Measurements from ENCODE around the gene H2BW2. TPM values are rescaled to one million over a fixed set of nuclear protein-coding genes. Genes with fewer than 3 reads are reported as not detected.
"Not testable (repeated sequence)": the region's sequence is repeated elsewhere in the genome, so short reads cannot be mapped to it uniquely, and the experiment has no call there.

Gene H2BW2
- total RNA-seq, 5 donors from 2014 or later (not counting 1 experiment from before 2014, with no cell fraction given): not detected

GRCh38 chrX:104018126-104018525 is 21.6 kb upstream of the H2BW2 start:
- no peak for ATAC-seq (replicated peaks in 1 of 4)

GRCh38 chrX:104041003-104041402 is 1.2 kb downstream of the H2BW2 start:
- Mint-ChIP-seq H3K27ac (no peak overlapping the region), H3K9me3 (no peaks in the 10 kb centered on the region), H3K36me3 (no peaks in the 10 kb centered on the region), H3K4me1 (no peaks in the 10 kb centered on the region), H3K27me3 (peaks cover 12 to 52% of the 10 kb centered on the region in 2 donors), H3K4me3 (no peak overlapping the region)
- Histone ChIP-seq H3K36me3 (ENCODE audit: control insufficient read depth in 2 of 2, extremely low read depth in 1 of 2, insufficient read depth in 1 of 2, low read length in 1 of 2) (no peaks in the 10 kb centered on the region), H3K27me3 (replicated peaks in 1 of 2; ENCODE audit: control insufficient read depth in 2 of 2, extremely low read depth in 1 of 2, insufficient read depth in 2 of 2, low read length in 1 of 2) (peaks cover 0 to 2% of the 10 kb centered on the region in 2 experiments), H3K4me1 (ENCODE audit: control insufficient read depth in 1 of 2, extremely low read depth in 1 of 2, insufficient read depth in 2 of 2, low read length in 2 of 2) (no peaks in the 10 kb centered on the region), H3K9me3 (no peaks in the 10 kb centered on the region), H3K27ac (ENCODE audit: low read length) (no peak overlapping the region), H3K4me3 (ENCODE audit: control insufficient read depth in 1 of 2, extremely low read depth in 1 of 2, low read length in 1 of 2) (no peak overlapping the region)
- ATAC-seq (replicated peaks in 1 of 4) (no peak), DNase-seq (no peak)
- ChIA-PET CTCF (no interaction called here), POLR2A (no interaction called here)
- WGBS (ENCODE audit: insufficient coverage): no CpG with 5 or more reads among the region's 4 CpGs

More at GRCh38 chrX:104018126-104018525, 21.6 kb upstream of the H2BW2 start:
- H3K9me3 Mint-ChIP-seq: no peaks in the 10 kb centered on the region
- ChIA-PET CTCF (no interaction called here), POLR2A (no interaction called here)
- H3K27me3 Mint-ChIP-seq: peaks cover 3 to 26% of the 10 kb centered on the region in 2 donors
- Histone ChIP-seq H3K4me1 (ENCODE audit: control insufficient read depth in 1 of 2, extremely low read depth in 1 of 2, insufficient read depth in 2 of 2, low read length in 2 of 2) (no peaks in the 10 kb centered on the region), H3K9me3 (no peaks in the 10 kb centered on the region), H3K4me3 (ENCODE audit: control insufficient read depth in 1 of 2, extremely low read depth in 1 of 2, low read length in 1 of 2) (no peak overlapping the region), H3K36me3 (ENCODE audit: control insufficient read depth in 2 of 2, extremely low read depth in 1 of 2, insufficient read depth in 1 of 2, low read length in 1 of 2) (no peaks in the 10 kb centered on the region), H3K27me3 (replicated peaks in 1 of 2; ENCODE audit: control insufficient read depth in 2 of 2, extremely low read depth in 1 of 2, insufficient read depth in 2 of 2, low read length in 1 of 2) (no peaks in the 10 kb centered on the region), H3K27ac (ENCODE audit: low read length) (no peak overlapping the region)
- 76% methylated on average over 3 of the region's 11 CpGs for WGBS (ENCODE audit: insufficient coverage)
- H3K27ac Mint-ChIP-seq: no peak overlapping the region
- H3K4me1 Mint-ChIP-seq: no peaks in the 10 kb centered on the region
- H3K36me3 Mint-ChIP-seq: no peaks in the 10 kb centered on the region
- H3K4me3 Mint-ChIP-seq: no peak overlapping the region
- DNase-seq: no peak

DNA sequence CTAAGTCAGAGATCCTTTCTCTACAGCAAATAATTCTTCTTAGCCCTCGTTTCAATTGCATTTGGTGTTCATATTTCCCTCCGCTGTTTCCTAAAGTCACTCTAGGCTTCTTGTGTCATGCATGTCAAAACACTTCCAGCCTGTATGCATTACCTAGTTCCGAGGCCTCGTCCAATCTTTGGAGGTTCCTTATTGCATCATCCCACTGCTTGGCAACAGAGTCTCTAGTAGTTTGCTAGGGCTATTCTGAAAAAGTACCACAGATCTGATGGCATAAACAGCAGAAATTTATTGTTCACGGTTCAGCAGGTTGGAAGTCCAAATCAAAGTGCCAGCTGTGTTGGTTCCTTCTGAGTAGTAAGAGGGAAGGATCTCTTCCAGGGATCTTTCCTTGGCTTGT is 5.9 kb downstream of the H2BW2 start:
- no peaks in the 10 kb centered on the region for H3K4me1 Mint-ChIP-seq
- no peak for DNase-seq
- no peak overlapping the region for H3K27ac ChIP-seq (ENCODE audit: low read length)
- no peaks in the 10 kb centered on the region for H3K36me3 ChIP-seq (ENCODE audit: control insufficient read depth in 2 of 2, extremely low read depth in 1 of 2, insufficient read depth in 1 of 2, low read length in 1 of 2)
- no peaks in the 10 kb centered on the region for H3K9me3 Mint-ChIP-seq
- no peaks in the 10 kb centered on the region for H3K36me3 Mint-ChIP-seq
- H3K27ac Mint-ChIP-seq: no peak overlapping the region
- ChIA-PET POLR2A (no interaction called here), CTCF (no interaction called here)
- no peak overlapping the region for H3K4me3 ChIP-seq (ENCODE audit: control insufficient read depth in 1 of 2, extremely low read depth in 1 of 2, low read length in 1 of 2)
- ATAC-seq (replicated peaks in 1 of 4): no peak
- no peaks in the 10 kb centered on the region for H3K27me3 ChIP-seq (replicated peaks in 1 of 2; ENCODE audit: control insufficient read depth in 2 of 2, extremely low read depth in 1 of 2, insufficient read depth in 2 of 2, low read length in 1 of 2)
- H3K9me3 ChIP-seq: no peaks in the 10 kb centered on the region
- no peak overlapping the region for H3K4me3 Mint-ChIP-seq
- H3K4me1 ChIP-seq (ENCODE audit: control insufficient read depth in 1 of 2, extremely low read depth in 1 of 2, insufficient read depth in 2 of 2, low read length in 2 of 2): no peaks in the 10 kb centered on the region
- 80% methylated on average over 3 of the region's 5 CpGs for WGBS (ENCODE audit: insufficient coverage)
- peaks cover 10 to 43% of the 10 kb centered on the region in 2 donors for H3K27me3 Mint-ChIP-seq

DNA sequence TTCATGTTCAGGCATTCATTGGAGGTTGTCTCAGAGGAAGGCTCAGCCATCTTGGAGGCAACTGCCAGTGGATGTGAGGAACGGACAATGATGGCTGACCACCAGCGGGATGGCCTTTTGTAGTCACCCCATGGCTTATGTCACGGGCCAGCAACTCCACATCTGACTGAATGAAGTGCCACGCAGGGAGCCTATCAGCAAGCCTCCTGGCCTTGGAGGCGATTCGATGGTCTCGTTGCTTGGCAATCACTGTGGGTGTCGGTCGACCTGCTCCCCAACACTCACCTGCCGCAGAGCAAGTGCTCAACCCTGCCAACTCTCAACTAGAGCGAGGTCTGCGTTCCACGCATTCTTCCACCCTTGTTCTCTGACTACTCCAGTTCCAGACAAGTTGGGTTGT is 7.4 kb downstream of the H2BW2 start:
- Mint-ChIP-seq H3K27ac (no peak overlapping the region), H3K4me1 (no peaks in the 10 kb centered on the region), H3K4me3 (no peak overlapping the region), H3K36me3 (no peaks in the 10 kb centered on the region), H3K9me3 (no peaks in the 10 kb centered on the region), H3K27me3 (peaks cover 7 to 34% of the 10 kb centered on the region in 2 donors)
- 88% methylated on average over 8 of the region's 13 CpGs for WGBS (ENCODE audit: insufficient coverage)
- Histone ChIP-seq H3K27ac (ENCODE audit: low read length) (no peak overlapping the region), H3K4me1 (ENCODE audit: control insufficient read depth in 1 of 2, extremely low read depth in 1 of 2, insufficient read depth in 2 of 2, low read length in 2 of 2) (no peaks in the 10 kb centered on the region), H3K9me3 (no peaks in the 10 kb centered on the region), H3K27me3 (replicated peaks in 1 of 2; ENCODE audit: control insufficient read depth in 2 of 2, extremely low read depth in 1 of 2, insufficient read depth in 2 of 2, low read length in 1 of 2) (no peaks in the 10 kb centered on the region), H3K36me3 (ENCODE audit: control insufficient read depth in 2 of 2, extremely low read depth in 1 of 2, insufficient read depth in 1 of 2, low read length in 1 of 2) (no peaks in the 10 kb centered on the region), H3K4me3 (ENCODE audit: control insufficient read depth in 1 of 2, extremely low read depth in 1 of 2, low read length in 1 of 2) (no peak overlapping the region)
- DNase-seq (no peak), ATAC-seq (replicated peaks in 1 of 4) (no peak)
- CTCF ChIA-PET: no interaction called here
- POLR2A ChIA-PET: no interaction called here

DNA sequence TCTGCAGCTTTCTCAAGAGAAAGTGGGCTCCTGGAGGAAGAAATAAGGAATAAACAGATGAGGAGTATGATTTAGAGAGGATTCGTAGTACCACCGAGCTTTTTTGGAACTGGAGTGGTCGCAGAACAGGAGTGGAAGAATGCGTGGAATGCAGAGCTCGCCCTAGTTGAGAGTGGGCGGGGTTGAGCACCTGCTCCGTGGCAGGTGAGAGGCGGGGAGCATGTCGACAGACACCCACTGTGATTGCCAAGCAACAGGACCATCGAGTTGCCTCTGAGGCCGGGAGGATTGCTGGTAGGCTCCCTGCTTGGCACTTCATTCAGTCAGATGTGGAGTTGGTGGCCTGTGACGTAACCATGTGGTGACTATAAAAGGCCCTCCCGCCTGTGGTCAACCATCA is 15.2 kb downstream of the H2BW2 start:
- H3K4me1 Mint-ChIP-seq; DNase-seq; H3K27ac Mint-ChIP-seq; H3K9me3 ChIP-seq; H3K36me3 ChIP-seq (ENCODE audit: control insufficient read depth in 2 of 2, extremely low read depth in 1 of 2, insufficient read depth in 1 of 2, low read length in 1 of 2); H3K27ac ChIP-seq (ENCODE audit: low read length); CTCF ChIA-PET; POLR2A ChIA-PET; H3K4me3 Mint-ChIP-seq; H3K27me3 Mint-ChIP-seq; H3K9me3 Mint-ChIP-seq; H3K27me3 ChIP-seq (replicated peaks in 1 of 2; ENCODE audit: control insufficient read depth in 2 of 2, extremely low read depth in 1 of 2, insufficient read depth in 2 of 2, low read length in 1 of 2); ATAC-seq (replicated peaks in 1 of 4); H3K4me3 ChIP-seq (ENCODE audit: control insufficient read depth in 1 of 2, extremely low read depth in 1 of 2, low read length in 1 of 2); H3K36me3 Mint-ChIP-seq; H3K4me1 ChIP-seq (ENCODE audit: control insufficient read depth in 1 of 2, extremely low read depth in 1 of 2, insufficient read depth in 2 of 2, low read length in 2 of 2): not testable (repeated sequence)
- no CpG with 5 or more reads among the region's 13 CpGs for WGBS (ENCODE audit: insufficient coverage)

DNA sequence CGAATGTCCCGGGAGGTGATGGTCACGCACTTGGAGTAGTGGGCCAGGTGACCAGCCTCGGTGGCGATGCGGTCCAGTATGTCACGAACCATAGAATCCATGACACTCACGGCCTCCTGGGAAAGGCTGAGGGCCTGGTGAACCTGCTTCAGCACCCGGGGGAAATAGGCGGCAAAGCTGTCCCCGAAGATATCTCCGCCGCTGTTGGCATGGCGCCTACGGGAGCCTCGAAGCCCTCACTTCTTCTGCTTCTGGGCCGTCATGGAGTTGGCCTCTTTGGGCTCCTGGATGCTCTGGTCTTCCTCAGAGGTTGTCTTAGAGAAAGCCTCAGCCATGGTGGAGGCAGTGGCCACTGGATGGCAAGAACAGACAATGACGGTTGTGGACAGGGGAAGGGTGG is 22.9 kb downstream of the H2BW2 start:
- H3K36me3 Mint-ChIP-seq; H3K4me1 ChIP-seq (ENCODE audit: control insufficient read depth in 1 of 2, extremely low read depth in 1 of 2, insufficient read depth in 2 of 2, low read length in 2 of 2); H3K27ac ChIP-seq (ENCODE audit: low read length); H3K4me3 Mint-ChIP-seq; ATAC-seq (replicated peaks in 1 of 4); H3K4me3 ChIP-seq (ENCODE audit: control insufficient read depth in 1 of 2, extremely low read depth in 1 of 2, low read length in 1 of 2); H3K9me3 Mint-ChIP-seq; DNase-seq; H3K36me3 ChIP-seq (ENCODE audit: control insufficient read depth in 2 of 2, extremely low read depth in 1 of 2, insufficient read depth in 1 of 2, low read length in 1 of 2); H3K27ac Mint-ChIP-seq; H3K9me3 ChIP-seq; H3K27me3 Mint-ChIP-seq; H3K27me3 ChIP-seq (replicated peaks in 1 of 2; ENCODE audit: control insufficient read depth in 2 of 2, extremely low read depth in 1 of 2, insufficient read depth in 2 of 2, low read length in 1 of 2); CTCF ChIA-PET; H3K4me1 Mint-ChIP-seq; POLR2A ChIA-PET: not testable (repeated sequence)
- no CpG with 5 or more reads among the region's 18 CpGs for WGBS (ENCODE audit: insufficient coverage)

DNA sequence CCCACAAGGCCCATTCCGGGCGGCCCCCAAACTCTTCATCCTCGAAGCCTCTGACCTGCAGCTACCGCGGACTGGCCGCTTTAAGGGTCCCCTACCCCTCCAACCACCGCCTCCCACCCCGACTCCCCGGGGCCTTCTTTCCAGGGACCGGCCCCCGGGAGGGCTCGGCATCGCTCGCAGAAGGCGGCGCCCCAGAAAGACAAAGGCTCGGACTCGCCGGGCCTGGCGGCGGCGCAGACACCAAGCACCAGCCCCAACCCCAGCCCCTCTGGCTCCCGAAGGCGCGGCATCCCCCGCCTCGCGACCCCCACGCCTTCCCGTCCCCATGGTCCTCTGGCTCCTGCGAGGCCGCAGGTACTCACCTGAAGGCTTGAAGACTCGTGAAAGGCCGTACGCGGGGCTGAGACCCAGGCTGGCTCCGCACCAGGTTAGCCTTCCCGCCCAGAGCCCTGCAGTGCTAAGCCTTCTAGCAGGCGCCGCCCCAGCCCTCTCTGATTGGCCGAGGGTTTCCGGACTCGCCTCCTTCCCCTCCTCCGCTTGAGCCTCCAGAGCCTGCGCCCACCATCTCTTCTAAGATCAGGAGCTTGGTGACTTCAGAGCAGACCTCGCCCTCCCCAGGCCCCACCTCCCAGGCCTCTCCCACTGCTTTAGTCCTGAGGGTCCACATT is 36.2 kb downstream of the H2BW2 start, which contains the start of gene TMSB15C:
Gene TMSB15C (minus strand): TSS at position 459 of the 668 bp plus-strand sequence.
- H3K27me3 Mint-ChIP-seq; H3K9me3 ChIP-seq; DNase-seq; H3K4me1 ChIP-seq (ENCODE audit: control insufficient read depth in 1 of 2, extremely low read depth in 1 of 2, insufficient read depth in 2 of 2, low read length in 2 of 2); H3K4me3 ChIP-seq (ENCODE audit: control insufficient read depth in 1 of 2, extremely low read depth in 1 of 2, low read length in 1 of 2); H3K9me3 Mint-ChIP-seq; H3K4me3 Mint-ChIP-seq; H3K36me3 Mint-ChIP-seq; H3K4me1 Mint-ChIP-seq; H3K27me3 ChIP-seq (replicated peaks in 1 of 2; ENCODE audit: control insufficient read depth in 2 of 2, extremely low read depth in 1 of 2, insufficient read depth in 2 of 2, low read length in 1 of 2); H3K27ac ChIP-seq (ENCODE audit: low read length); CTCF ChIA-PET; H3K36me3 ChIP-seq (ENCODE audit: control insufficient read depth in 2 of 2, extremely low read depth in 1 of 2, insufficient read depth in 1 of 2, low read length in 1 of 2); H3K27ac Mint-ChIP-seq; POLR2A ChIA-PET: not testable (repeated sequence)
- WGBS (ENCODE audit: insufficient coverage): no CpG with 5 or more reads among the region's 46 CpGs
- peak; percentile 96 to 99 (median 98) for ATAC-seq (replicated peaks in 1 of 4)

Measured in T-cell (primary cell).